DMS153 treated with DMSO at 0.1 percent for 48 hours (cell line): ENCODE results near the gene LAMB2.

ENCODE experiments used
- DNase-seq: peaks from one replicate; lab custom pipeline; 2025; ENCODE audit not compliant: unreplicated experiment; lab: John Stamatoyannopoulos, UW

Gene LAMB2

GRCh38 chr3:49122022-49122421, 10.8 kb downstream of the LAMB2 start:
- DNase-seq = no peak

- DNase-seq = no peak
Observed at GRCh38 chr3:49121132-49121736, 11.6 kb downstream of the LAMB2 start.

DNA sequence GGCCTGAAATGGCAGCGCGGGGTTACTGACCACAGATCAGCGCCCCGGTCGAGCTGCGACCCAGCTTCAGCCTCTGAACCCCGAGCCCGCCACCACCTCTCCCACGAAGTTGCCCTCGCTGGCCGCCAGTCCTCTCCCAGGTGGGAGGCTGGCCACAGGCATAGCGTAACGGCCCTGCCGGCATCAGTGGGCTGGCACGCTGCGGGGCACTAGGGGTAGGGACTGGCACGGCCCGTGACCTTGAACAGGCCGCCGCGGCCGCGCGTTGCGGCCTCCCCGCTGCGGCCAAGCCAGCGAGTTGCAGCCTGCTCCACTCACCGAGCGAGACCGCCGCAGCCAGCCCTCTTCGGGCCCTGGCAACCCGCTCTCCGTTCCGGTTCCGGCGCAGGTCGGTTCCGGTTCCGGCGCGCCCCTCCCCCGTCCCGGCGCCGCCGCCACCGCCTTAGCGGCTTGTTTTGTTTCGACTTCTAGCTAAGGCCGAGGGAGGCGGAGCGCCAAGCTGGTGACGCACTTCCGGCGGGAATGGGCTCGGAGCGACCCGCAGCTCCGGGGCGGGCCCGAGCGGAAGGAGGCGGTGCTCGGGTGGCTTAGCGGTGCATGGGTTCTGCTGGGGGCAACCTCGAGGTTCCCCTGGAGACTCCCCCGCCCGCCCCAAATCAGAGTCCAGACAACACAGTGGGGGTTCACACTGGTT, 12.3 kb downstream of the LAMB2 start, which contains the start of gene USP19:
Gene USP19 (minus strand): TSS at position 386 of the 694 bp plus-strand sequence. CDS start 1,678 bp downstream, outside the sequence.
- peak; percentile 29 for DNase-seq

DNA sequence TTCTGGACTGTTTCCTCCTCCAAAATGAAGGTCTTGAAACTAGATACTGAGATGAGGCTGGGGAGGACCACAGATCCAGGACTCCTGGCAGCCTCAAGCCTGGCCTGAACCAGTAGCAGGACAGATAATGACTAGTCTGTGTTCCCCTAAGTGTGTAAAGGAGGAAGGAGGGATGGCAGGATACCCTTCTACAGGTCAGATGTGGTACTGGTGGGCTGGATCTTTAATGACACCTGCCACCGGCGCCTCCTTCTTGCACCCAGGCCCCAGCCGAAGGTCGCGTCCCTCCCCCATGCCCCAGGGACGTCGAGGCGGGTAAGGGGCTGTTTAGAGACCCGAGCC, 12.8 kb downstream of the LAMB2 start:
- no peak for DNase-seq

- DNase-seq = no peak
Observed at GRCh38 chr3:49119439-49119838, 13.4 kb downstream of the LAMB2 start.

- DNase-seq = no peak
Observed at GRCh38 chr3:49119036-49119435, 13.8 kb downstream of the LAMB2 start.

GRCh38 chr3:49112262-49112661, 20.6 kb downstream of the LAMB2 start:
- DNase-seq = no peak

GRCh38 chr3:49111347-49111746, 21.5 kb downstream of the LAMB2 start:
- no peak for DNase-seq

- DNase-seq = no peak
Observed at GRCh38 chr3:49110780-49111179, 22.1 kb downstream of the LAMB2 start.

GRCh38 chr3:49108346-49108745, 24.5 kb downstream of the LAMB2 start:
- DNase-seq = no peak

GRCh38 chr3:49104427-49105291, 28.2 kb downstream of the LAMB2 start, which contains the start of gene QARS1:
QARS1 (minus strand) TSS chr3:49104757; CDS start chr3:49104733, 24 bp downstream.
- DNase-seq = peak; percentile 37

- DNase-seq = no peak
Observed at GRCh38 chr3:49104052-49104426, 28.8 kb downstream of the LAMB2 start.

DNA sequence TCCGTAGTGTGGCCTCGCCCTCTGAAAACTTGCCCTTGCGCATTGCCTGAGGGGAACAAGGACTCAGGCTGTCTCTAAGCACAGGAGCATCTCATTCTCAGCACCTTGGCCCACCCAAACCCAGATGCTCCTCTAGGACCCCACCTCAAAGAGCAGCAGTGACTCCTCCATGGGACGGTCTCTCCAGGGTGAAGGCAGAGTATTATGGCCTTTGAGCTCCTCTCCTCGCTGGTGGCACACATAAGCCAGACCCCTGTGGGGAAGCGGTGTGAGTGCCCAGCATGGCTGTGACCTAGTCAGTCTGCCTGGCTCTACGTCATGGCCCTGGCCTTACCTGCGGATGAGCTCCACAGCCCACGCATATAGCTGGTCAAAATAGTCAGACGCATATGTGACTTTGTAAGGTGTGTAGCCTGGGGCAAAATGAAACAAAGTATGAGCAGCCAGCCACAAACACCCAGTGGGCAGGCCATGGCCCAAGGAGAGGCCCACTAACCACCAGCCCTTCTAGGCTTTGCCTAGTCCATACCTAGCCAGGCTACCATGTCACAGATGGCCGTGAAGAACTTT, 32.7 kb downstream of the LAMB2 start:
- DNase-seq = no peak

DNA sequence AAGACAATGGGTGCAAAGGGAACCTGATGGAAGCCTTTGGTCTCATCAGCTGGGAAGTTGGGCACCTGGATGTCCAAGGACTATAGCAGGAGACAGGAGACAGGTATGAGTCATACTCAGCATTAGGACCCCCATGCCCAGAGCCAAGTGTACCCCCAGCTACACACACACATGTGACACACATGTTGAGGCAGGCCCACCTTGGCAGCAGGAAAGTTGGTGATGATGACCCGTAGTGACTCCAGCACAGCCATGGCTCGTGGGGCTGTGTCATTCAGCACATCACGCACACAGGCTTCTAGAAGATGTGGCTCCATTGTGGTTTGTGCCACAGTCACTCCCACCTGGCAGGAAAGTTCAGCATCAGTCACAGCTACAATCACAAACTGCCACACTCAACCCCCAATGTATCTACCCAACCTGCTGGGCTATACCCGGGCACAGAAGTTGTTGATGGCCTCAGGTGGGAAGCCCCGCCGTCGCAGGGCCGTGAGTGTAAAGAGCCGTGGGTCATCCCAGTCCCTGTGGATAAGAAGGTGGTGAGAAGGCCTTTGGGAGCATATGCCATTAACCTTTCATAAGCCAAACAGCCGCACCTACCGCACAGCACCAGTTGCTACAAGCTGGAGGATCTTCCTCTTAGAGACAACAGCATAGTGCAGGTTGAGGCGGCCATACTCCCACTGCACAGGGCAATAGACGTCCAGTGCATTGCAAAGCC, 33.8 kb downstream of the LAMB2 start:
- no peak for DNase-seq

DNA sequence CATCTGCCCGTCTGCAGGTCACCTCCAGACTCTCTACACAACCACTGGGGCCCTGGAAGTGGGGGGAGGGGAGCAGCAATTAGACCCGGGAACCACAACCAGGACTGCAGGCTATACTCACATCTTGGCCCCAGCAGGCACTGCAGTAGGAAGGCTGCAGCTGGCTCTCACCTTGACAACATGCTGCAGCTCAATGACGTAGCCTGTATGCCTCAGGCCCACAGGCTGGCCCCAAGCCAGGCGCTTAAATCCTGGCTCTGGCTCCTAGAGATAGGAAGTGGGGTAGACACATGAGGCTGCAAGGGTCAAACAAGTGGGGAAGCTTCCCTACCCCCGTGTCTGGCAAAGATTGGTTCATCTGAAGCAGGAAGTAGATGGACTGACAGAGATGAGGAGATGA, 34.4 kb downstream of the LAMB2 start:
- no peak for DNase-seq

DNA sequence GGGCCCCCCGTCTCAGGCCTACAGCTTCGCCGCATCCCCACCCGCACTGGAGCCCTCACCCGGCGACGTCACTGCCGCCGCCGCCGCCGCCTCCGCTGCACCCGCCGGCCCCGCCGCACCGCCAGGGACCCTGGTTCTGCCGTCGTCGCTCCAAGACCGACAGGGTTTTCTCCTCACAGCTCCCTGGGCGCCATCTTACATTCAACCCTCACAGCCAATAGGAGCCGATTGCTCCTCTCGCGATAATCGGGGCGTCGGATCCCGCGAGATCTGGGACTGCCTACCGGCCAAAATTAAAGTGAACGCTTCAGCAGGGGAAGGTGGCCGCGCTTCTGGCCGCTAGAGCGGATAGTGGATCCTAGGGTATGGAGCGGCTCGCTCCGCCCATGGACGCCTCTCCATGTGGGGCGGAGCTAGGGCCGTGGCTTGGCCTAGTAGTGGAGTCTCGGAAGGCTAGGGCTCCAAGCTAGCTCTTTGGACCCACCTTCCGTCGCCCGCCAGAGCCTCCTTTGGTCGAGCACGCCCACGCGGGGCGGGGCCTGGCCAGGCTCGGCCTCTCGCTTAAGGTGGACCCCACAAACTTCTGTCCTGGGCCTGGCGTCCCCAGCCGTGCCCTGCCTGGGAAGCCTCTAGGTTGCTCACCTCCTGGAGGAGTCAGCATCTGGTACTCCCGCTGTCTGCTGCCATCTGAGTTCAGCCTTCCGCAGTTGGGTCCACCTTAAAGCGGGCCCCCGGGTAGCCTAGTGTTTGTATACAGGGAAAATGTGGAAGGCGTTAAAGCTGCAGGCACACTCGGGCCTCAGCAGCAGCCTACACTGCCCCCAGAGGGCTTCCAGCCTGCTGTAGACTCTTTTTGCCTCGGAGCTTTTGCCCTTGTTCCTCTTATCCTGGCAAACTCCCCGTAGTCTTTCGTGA, 38.7 kb downstream of the LAMB2 start, which contains the start of gene QRICH1:
Gene QRICH1 (minus strand): TSS at position 219 of the 915 bp plus-strand sequence. CDS start 17,054 bp downstream, outside the sequence.
- DNase-seq = peak; percentile 70

DNA sequence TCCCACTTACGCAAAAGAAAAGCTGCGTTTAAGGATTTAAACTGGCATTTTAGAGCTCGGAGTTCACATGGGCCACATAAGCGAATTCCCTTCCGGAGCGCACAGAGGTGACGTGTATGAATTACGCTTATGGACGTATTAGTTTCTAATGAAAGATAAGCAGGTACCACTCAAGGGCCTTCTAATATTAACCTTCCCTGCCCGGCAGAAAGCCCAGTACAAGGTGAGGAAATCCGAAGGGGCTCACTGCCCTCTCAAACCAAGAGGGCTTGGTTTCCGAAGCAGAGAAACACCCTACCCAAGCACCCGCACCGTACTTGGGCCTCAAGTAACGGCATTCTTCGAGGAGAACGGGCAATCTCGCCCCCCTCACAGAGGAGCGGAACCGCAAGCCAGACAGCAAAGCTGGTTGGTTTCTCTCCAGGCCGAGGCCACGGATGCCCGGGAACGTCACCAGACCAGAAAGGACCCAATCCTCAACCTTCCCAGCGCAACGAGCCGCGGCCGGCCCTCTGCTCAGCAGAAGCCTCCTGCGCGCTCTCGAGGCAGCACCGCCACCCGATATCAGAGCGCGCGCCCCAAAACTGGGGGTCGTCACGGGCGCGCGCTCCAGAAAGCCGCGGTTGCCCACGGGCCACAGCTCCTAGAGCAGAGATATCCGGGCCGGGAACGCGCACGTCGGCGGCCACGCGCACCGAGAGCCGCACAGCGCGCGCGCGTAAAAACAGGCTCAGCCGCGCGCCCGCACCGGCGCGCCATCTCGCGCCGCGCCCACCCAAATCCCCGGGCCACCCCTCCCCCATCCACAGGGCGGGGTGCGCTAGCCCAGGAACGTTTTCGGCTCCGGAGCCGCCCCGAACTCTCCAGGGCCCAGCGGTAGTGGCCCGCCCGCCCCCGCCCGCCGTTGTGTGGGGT, 39.7 kb downstream of the LAMB2 start:
- DNase-seq = no peak

DNA sequence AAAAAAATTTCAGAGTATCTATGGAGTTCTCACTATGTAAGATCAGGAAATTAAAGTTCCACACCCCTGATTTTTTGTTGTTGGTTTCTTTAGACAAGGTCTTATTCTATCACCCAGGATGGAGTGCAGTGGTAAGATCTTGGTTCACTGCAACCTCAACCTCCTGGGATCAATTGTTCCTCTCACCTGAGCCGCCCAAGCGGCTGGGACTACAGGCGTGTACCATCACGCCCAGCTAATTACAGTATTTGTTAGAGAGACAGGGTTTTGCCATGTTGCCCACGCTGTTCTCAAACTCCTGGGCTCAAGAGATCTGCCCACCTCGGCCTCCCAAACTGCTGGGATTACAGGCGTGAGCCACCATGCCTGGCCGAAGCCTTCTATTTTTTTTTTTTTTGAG, 51.4 kb downstream of the LAMB2 start:
- DNase-seq = no peak

DNA sequence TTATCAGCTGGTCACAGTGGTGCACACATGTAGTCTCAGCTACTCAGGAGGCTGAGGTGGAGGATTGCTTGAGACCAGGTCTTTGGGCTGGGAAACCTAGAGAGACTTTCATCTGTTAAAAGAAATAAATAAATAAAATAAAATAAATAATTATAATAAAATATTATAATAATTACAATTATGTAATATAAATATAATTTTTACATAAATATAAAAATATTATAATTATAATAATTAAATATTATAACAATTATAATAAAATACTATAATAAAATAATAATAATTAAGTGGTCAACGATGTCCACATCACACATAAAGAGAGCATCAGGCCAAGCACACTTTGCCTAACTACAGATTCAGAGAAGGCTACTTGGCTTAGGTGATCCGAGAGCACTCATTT, 53.6 kb downstream of the LAMB2 start:
- no peak for DNase-seq
